ENCODE measurements around the gene PRR5.

Gene PRR5

DNA sequence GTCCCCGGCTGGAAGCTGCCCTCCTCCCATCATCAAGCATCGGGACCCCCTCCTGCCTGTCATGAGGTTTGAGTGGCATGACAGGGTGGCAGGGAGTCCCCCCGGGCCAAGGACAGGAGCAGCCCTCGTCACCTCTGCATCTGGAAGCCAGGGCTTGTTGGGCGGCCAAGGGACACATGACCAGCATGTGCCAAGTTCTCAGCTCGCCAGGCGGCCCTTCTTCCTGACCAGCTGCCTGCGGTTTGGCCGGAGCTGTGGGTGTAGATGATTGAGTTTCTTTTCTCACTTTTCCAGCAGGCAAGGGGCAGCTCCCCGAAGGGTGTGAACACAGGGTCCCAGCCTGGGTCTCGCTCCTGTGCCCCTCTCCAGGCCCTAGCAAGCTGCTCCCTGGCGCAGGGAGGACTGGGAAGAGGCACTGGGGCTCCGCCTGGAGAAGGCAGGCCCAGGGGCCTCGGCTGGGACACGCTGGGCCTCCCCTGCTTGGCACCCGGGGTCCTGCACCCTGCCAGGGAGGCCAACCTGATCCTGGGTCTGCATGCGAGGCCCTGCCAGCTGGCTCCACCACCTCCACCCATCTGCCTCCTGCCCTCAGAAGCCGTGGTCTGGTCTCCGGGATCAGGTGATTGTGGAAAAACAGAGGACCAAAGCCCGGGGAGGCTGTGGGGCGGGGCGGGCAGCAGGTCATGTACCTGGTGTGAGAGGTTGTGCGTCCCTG lies 63.7 kb downstream of the PRR5 start:
- TF ChIP-seq TAF1 (IDR thresholded peaks at IDR 0.05; ENCODE audit: borderline replicate concordance, insufficient read depth, low read length) = no peak
- TF ChIP-seq POLR2AphosphoS5 (IDR thresholded peaks at IDR 0.05; ENCODE audit: low read depth, low read length) = no peak
- TF ChIP-seq FOXP2 (optimal IDR thresholded peaks at IDR 0.05; ENCODE audit: borderline replicate concordance, extremely low read depth, extremely low read length, insufficient read depth) = no peak
- TF ChIP-seq SIN3A (IDR thresholded peaks at IDR 0.05; ENCODE audit: borderline replicate concordance, insufficient read depth, low read length) = no peak
- TF ChIP-seq, protein P1, sequence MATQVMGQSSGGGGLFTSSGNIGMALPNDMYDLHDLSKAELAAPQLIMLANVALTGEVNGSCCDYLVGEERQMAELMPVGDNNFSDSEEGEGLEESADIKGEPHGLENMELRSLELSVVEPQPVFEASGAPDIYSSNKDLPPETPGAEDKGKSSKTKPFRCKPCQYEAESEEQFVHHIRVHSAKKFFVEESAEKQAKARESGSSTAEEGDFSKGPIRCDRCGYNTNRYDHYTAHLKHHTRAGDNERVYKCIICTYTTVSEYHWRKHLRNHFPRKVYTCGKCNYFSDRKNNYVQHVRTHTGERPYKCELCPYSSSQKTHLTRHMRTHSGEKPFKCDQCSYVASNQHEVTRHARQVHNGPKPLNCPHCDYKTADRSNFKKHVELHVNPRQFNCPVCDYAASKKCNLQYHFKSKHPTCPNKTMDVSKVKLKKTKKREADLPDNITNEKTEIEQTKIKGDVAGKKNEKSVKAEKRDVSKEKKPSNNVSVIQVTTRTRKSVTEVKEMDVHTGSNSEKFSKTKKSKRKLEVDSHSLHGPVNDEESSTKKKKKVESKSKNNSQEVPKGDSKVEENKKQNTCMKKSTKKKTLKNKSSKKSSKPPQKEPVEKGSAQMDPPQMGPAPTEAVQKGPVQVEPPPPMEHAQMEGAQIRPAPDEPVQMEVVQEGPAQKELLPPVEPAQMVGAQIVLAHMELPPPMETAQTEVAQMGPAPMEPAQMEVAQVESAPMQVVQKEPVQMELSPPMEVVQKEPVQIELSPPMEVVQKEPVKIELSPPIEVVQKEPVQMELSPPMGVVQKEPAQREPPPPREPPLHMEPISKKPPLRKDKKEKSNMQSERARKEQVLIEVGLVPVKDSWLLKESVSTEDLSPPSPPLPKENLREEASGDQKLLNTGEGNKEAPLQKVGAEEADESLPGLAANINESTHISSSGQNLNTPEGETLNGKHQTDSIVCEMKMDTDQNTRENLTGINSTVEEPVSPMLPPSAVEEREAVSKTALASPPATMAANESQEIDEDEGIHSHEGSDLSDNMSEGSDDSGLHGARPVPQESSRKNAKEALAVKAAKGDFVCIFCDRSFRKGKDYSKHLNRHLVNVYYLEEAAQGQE (IDR thresholded peaks at IDR 0.05; ENCODE audit: insufficient read depth in 1 of 2, low read depth in 2 of 2, low read length in 2 of 2) = no peak

DNA sequence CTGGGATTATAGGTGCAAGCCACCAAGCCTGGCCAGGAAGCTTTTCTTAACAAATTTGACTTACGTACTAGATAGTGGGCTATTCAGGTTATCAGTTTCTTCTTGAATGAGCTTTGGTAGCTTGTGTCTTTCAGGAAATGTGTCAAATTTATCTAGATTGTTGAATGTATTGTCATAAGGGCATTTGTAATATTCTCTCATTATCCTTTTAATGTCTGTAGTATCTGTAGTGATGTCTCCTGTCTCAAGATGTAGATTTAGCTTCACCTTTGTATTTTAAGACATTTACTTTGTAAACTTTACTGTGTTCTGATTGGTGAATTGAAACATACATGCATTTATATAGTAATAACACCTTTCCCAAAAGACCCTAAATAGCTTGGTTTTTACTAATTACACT lies 71.1 kb downstream of the PRR5 start:
- TF ChIP-seq FOXP2 (optimal IDR thresholded peaks at IDR 0.05; ENCODE audit: borderline replicate concordance, extremely low read depth, extremely low read length, insufficient read depth) (no peak), POLR2AphosphoS5 (IDR thresholded peaks at IDR 0.05; ENCODE audit: low read depth, low read length) (no peak)

DNA sequence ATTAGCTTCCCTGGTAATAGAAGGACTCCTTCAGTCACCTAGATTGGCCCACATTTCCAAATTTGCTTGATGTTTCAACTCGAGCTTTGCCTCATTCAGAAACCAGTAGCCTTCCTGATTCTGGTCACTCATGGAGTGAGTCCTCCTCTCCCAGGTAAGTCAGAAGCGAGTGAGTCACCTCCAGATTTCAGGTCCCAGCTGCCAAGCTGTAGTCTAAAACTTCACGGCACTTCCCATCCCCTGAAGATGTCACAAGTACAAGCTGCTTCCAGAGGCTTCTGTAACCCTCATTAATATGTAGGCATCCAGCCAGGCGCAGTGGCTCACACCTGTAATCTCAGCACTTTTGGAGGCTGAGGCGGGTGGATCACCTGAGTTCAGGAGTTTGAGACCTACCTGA lies 73.9 kb downstream of the PRR5 start:
- no peak for TF ChIP-seq SIN3A (IDR thresholded peaks at IDR 0.05; ENCODE audit: borderline replicate concordance, insufficient read depth, low read length)
- no peak for TF ChIP-seq TAF1 (IDR thresholded peaks at IDR 0.05; ENCODE audit: borderline replicate concordance, insufficient read depth, low read length)
- TF ChIP-seq FOXP2 (optimal IDR thresholded peaks at IDR 0.05; ENCODE audit: borderline replicate concordance, extremely low read depth, extremely low read length, insufficient read depth) = no peak
- TF ChIP-seq POLR2AphosphoS5 (IDR thresholded peaks at IDR 0.05; ENCODE audit: low read depth, low read length) = no peak
- TF ChIP-seq, protein P1 (IDR thresholded peaks at IDR 0.05; ENCODE audit: insufficient read depth in 1 of 2, low read depth in 2 of 2, low read length in 2 of 2) = no peak

DNA sequence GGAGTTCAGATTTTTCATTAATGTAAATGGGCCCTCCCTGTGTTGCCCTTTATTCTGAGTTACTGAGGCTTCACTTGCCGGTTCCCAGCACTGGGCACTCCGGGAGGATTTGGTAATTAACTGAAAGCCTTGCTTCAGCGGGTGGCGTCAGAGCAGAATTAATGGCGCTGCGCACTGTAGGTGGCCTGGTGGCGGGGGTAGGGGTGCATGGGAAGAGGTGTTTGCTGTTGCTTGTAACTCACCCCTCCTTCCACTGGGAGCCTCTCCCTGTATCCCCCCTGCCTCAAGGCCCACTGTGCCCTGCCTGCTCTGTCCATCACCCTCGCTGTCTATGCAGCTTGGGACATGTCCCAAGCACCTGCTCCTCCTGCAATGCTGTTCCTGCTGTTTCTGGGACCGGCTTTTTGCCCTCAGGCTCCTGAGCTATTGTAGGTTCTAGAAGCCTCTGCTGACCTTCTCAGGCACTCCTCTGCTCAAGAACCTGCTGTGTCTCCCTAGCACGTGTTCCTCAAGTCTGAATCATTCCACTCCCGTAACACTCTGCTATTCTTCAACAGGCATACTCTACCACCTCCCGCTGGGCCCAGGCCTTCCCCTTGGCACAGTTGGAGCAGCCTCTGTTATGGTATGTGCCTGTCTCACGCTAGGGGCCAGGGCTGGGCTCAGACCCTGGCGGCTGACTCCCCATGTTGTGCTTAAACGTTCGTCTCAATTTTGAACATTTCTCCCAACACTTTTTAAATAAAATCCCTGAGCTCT lies 74.8 kb downstream of the PRR5 start:
- TF ChIP-seq, protein P1 (IDR thresholded peaks at IDR 0.05; ENCODE audit: insufficient read depth in 1 of 2, low read depth in 2 of 2, low read length in 2 of 2) = no peak
- no peak for TF ChIP-seq POLR2AphosphoS5 (IDR thresholded peaks at IDR 0.05; ENCODE audit: low read depth, low read length)
- no peak for TF ChIP-seq SIN3A (IDR thresholded peaks at IDR 0.05; ENCODE audit: borderline replicate concordance, insufficient read depth, low read length)
- no peak for TF ChIP-seq FOXP2 (optimal IDR thresholded peaks at IDR 0.05; ENCODE audit: borderline replicate concordance, extremely low read depth, extremely low read length, insufficient read depth)
- TF ChIP-seq TAF1 (IDR thresholded peaks at IDR 0.05; ENCODE audit: borderline replicate concordance, insufficient read depth, low read length) = no peak

DNA sequence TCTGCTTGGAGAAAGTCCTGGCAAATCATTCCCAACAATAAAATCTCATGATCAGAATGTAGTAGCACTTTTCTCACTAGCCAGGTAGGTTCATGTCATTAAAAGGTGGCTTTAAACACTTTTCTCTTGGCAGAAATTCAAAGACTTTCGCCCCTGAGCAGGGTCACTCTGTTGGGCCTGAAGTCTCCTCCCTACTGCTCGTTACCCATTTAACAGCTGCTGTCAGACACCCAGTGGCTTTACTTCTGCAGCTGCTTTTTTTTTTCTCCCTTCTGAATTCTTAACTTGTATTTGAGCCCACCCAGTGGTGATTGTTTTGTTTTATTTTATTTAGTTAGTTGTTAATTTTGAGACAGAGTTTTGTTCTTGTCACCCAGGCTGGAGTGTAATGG lies 75.4 kb downstream of the PRR5 start:
- no peak for TF ChIP-seq SIN3A (IDR thresholded peaks at IDR 0.05; ENCODE audit: borderline replicate concordance, insufficient read depth, low read length)
- no peak for TF ChIP-seq FOXP2 (optimal IDR thresholded peaks at IDR 0.05; ENCODE audit: borderline replicate concordance, extremely low read depth, extremely low read length, insufficient read depth)
- no peak for TF ChIP-seq TAF1 (IDR thresholded peaks at IDR 0.05; ENCODE audit: borderline replicate concordance, insufficient read depth, low read length)
- no peak for TF ChIP-seq POLR2AphosphoS5 (IDR thresholded peaks at IDR 0.05; ENCODE audit: low read depth, low read length)
- TF ChIP-seq, protein P1 (IDR thresholded peaks at IDR 0.05; ENCODE audit: insufficient read depth in 1 of 2, low read depth in 2 of 2, low read length in 2 of 2) = no peak
